MM.1S (cell line): ENCODE data around the gene IGF1R.
A peak's percentile ranks its signal among the peaks of the same experiment; 100 is the strongest.

Source experiments
- DNase-seq: peaks from one replicate; pipeline ENCODE4 v3.0.0-alpha.2; 2015
- H2AFZ ChIP-seq: fragments of 300-600 bp; sonication (generic); 2 replicates; pipeline ENCODE4 v1.6.0; 2016; ENCODE audit warnings: antibody characterized with exemption, low read length
- H3F3A ChIP-seq: fragments of 300-600 bp; sonication (generic); 2 replicates; pipeline ENCODE4 v1.6.1; 2016; ENCODE audit warnings: mild to moderate bottlenecking, antibody characterized with exemption, low read length, moderate library complexity, mixed read lengths; ENCODE audit not compliant: insufficient read depth
- H3K27ac ChIP-seq: fragments of 300-600 bp; sonication (generic); 2 replicates; pipeline ENCODE4 v1.5.1; 2016; ENCODE audit warnings: mild to moderate bottlenecking, low read length
- H3K27me3 ChIP-seq: fragments of 300-600 bp; sonication (generic); replicated peaks from 2 replicates; pipeline ENCODE4 v1.6.0; 2016; ENCODE audit warnings: low read length; ENCODE audit not compliant: insufficient read depth
- H3K36me3 ChIP-seq: fragments of 300-600 bp; sonication (generic); replicated peaks from 2 replicates; pipeline ENCODE4 v1.6.1; 2016; ENCODE audit warnings: mild to moderate bottlenecking, low read length, mixed read lengths; ENCODE audit not compliant: insufficient read depth
- H3K4me1 ChIP-seq: fragments of 300-600 bp; sonication (generic); 2 replicates; pipeline ENCODE4 v1.6.1; 2016; ENCODE audit warnings: low read length, mixed read lengths
- H3K4me2 ChIP-seq: fragments of 300-600 bp; sonication (generic); 2 replicates; pipeline ENCODE4 v1.6.0; 2016; ENCODE audit warnings: low read depth, low read length
- H3K4me3 ChIP-seq: fragments of 300-600 bp; sonication (generic); 2 replicates; pipeline ENCODE4 v1.5.1; 2016; ENCODE audit warnings: low read length, mixed read lengths
- H3K79me2 ChIP-seq: fragments of 300-600 bp; sonication (generic); 2 replicates; pipeline ENCODE4 v1.6.1; 2016; ENCODE audit warnings: mixed run types, low read length, mixed read lengths
- H3K9ac ChIP-seq: fragments of 300-600 bp; sonication (generic); 2 replicates; pipeline ENCODE4 v1.6.1; 2016; ENCODE audit warnings: low read length, mixed read lengths
- H3K9me2 ChIP-seq: fragments of 300-600 bp; sonication (generic); replicated peaks from 2 replicates; pipeline ENCODE4 v1.6.1; 2016; ENCODE audit warnings: mild to moderate bottlenecking, low read length, mixed read lengths; ENCODE audit not compliant: insufficient read depth
- H3K9me3 ChIP-seq: fragments of 300-600 bp; sonication (generic); replicated peaks from 2 replicates; pipeline ENCODE4 v1.6.1; 2016; ENCODE audit warnings: mild to moderate bottlenecking, low read length, mixed read lengths; ENCODE audit not compliant: insufficient read depth
- H4K20me1 ChIP-seq: fragments of 300-600 bp; sonication (generic); 2 replicates; pipeline ENCODE4 v1.6.1; 2016; ENCODE audit warnings: mild to moderate bottlenecking, low read length, moderate library complexity, mixed read lengths; ENCODE audit not compliant: insufficient read depth
- CTCF ChIP-seq: fragments of 300-600 bp; sonication (generic); IDR thresholded peaks from 2 replicates; pipeline ENCODE4 v1.5.1; 2016; ENCODE audit warnings: antibody characterized with exemption, low read length, mixed read lengths
- EZH2 ChIP-seq: fragments of 300-600 bp; sonication (generic); optimal IDR thresholded peaks from 2 replicates; pipeline ENCODE3; 2017; ENCODE audit warnings: low read depth, mild to moderate bottlenecking, antibody characterized with exemption, low read length, mixed read lengths
- EZH2phosphoT487 ChIP-seq: fragments of 300-600 bp; sonication (generic); IDR thresholded peaks from 2 replicates; pipeline ENCODE4 v1.6.1; 2018; ENCODE audit warnings: antibody characterized with exemption, low read length

The IGF1R gene

GRCh38 chr15:98860281-98861041, 212.1 kb downstream of the IGF1R start:
- Histone ChIP-seq H2AFZ (no peak overlapping the region), H3F3A (peaks cover 14% of the 10 kb centered on the region), H3K27me3 (no peaks in the 10 kb centered on the region), H4K20me1 (no peaks in the 10 kb centered on the region), H3K9me2 (no peaks in the 10 kb centered on the region), H3K4me1 (peaks cover 13% of the 10 kb centered on the region), H3K9ac (no peak overlapping the region), H3K4me2 (peak overlapping the region; percentile 26; the same call in 1 of the 2 replicates), H3K9me3 (no peaks in the 10 kb centered on the region), H3K4me3 (no peak overlapping the region), H3K27ac (peak overlapping the region; percentile 16; the same call in 1 of the 2 replicates), H3K79me2 (peaks cover 87% of the 10 kb centered on the region), H3K36me3 (no peaks in the 10 kb centered on the region)
- DNase-seq = peak; percentile 48
- TF ChIP-seq EZH2phosphoT487 (no peak), EZH2 (no peak)

GRCh38 chr15:98861188-98861587, 212.8 kb downstream of the IGF1R start:
- H3K4me1 ChIP-seq = peaks cover 13% of the 10 kb centered on the region
- H3K9me3 ChIP-seq = no peaks in the 10 kb centered on the region
- H3K9me2 ChIP-seq = no peaks in the 10 kb centered on the region
- H3K4me2 ChIP-seq = peak overlapping the region; percentile 26; the same call in 1 of the 2 replicates
- no peak overlapping the region; the same call in 1 of the 2 replicates for H3K27ac ChIP-seq
- DNase-seq = no peak
- H3K27me3 ChIP-seq = no peaks in the 10 kb centered on the region
- peaks cover 85% of the 10 kb centered on the region for H3K79me2 ChIP-seq
- H2AFZ ChIP-seq = no peak overlapping the region
- no peak overlapping the region for H3K9ac ChIP-seq
- no peaks in the 10 kb centered on the region for H3K36me3 ChIP-seq
- H3K4me3 ChIP-seq = no peak overlapping the region
- no peak for TF ChIP-seq CTCF
- no peak for TF ChIP-seq EZH2
- no peak for TF ChIP-seq EZH2phosphoT487
- no peaks in the 10 kb centered on the region for H4K20me1 ChIP-seq
- H3F3A ChIP-seq = peaks cover 21% of the 10 kb centered on the region

- no peaks in the 10 kb centered on the region for H3K36me3 ChIP-seq
- H3K4me3 ChIP-seq = no peak overlapping the region
- no peak overlapping the region for H3K9ac ChIP-seq
- no peaks in the 10 kb centered on the region for H4K20me1 ChIP-seq
- H3K9me3 ChIP-seq = no peaks in the 10 kb centered on the region
- no peak for DNase-seq
- peaks cover 87% of the 10 kb centered on the region for H3K79me2 ChIP-seq
- peaks cover 13% of the 10 kb centered on the region for H3K4me1 ChIP-seq
- H2AFZ ChIP-seq = no peak overlapping the region
- H3F3A ChIP-seq = peaks cover 23% of the 10 kb centered on the region
- TF ChIP-seq EZH2phosphoT487 (no peak), CTCF (no peak), EZH2 (no peak)
- no peaks in the 10 kb centered on the region for H3K9me2 ChIP-seq
- no peak overlapping the region for H3K4me2 ChIP-seq
- H3K27ac ChIP-seq = no peak overlapping the region
- H3K27me3 ChIP-seq = no peaks in the 10 kb centered on the region
Measured at GRCh38 chr15:98863983-98864382, 215.6 kb downstream of the IGF1R start.
